GM12864 (cell line): ENCODE results near the gene CYTH2.

Experiments
- DNase-seq: peaks from one replicate; pipeline ENCODE4 v3.0.0-alpha.2; 2011; ENCODE audit warnings: low read depth
- H3K4me3 ChIP-seq: 2 replicates; pipeline ENCODE4 v1.5.1; 2011; ENCODE audit warnings: mild to moderate bottlenecking, low read depth, low read length, control low read depth
- CTCF ChIP-seq: IDR thresholded peaks from 2 replicates; pipeline ENCODE4 v1.5.1; 2011; ENCODE audit warnings: low read depth, mild to moderate bottlenecking, moderate library complexity, low read length, control low read depth, inconsistent platforms; ENCODE audit errors: missing control alignments

Gene CYTH2

GRCh38 chr19:48489608-48490216, 20.5 kb downstream of the CYTH2 start:
- peak; percentile 99 for TF ChIP-seq CTCF

GRCh38 chr19:48490981-48491792, 22.0 kb downstream of the CYTH2 start:
- peak overlapping the region; percentile 15 for H3K4me3 ChIP-seq
- DNase-seq, result no peak
- TF ChIP-seq CTCF, result no peak

More at GRCh38 chr19:48489608-48490216, 20.5 kb downstream of the CYTH2 start:
- peak; percentile 44 for DNase-seq
- H3K4me3 ChIP-seq, result no peak overlapping the region

GRCh38 chr19:48491793-48492123, 22.6 kb downstream of the CYTH2 start:
- no peak overlapping the region for H3K4me3 ChIP-seq
- no peak for DNase-seq
- no peak for TF ChIP-seq CTCF

- H3K4me3 ChIP-seq, result peak overlapping the region; percentile 41
- peak; percentile 74 for DNase-seq
These were observed 24.0 kb downstream of the CYTH2 start for GRCh38 chr19:48492925-48493717.

GRCh38 chr19:48493718-48494401, 24.7 kb downstream of the CYTH2 start:
- H3K4me3 ChIP-seq, result peak overlapping the region; percentile 41; the same call in 1 of the 2 replicates
- no peak for TF ChIP-seq CTCF
- no peak for DNase-seq

More at GRCh38 chr19:48492925-48493717, 24.0 kb downstream of the CYTH2 start:
- no peak for TF ChIP-seq CTCF

- H3K4me3 ChIP-seq, result no peak overlapping the region
- DNase-seq, result no peak
These were observed 26.2 kb downstream of the CYTH2 start for GRCh38 chr19:48495396-48495795.

More at GRCh38 chr19:48495396-48495795, 26.2 kb downstream of the CYTH2 start:
- TF ChIP-seq CTCF, result no peak
